Skeletal muscle tissue (tissue), 4 donors: ENCODE data around the gene PCIF1. TPM values are rescaled to one million over a fixed set of nuclear protein-coding genes. Genes with fewer than 3 reads are reported as not detected.
"Not testable (repeated sequence)": the region's sequence is repeated elsewhere in the genome, so short reads cannot be mapped to it uniquely, and the experiment has no call there.

ENCODE experiments used
- H3K27ac ChIP-seq: one replicate; pipeline ENCODE4 v1.7.0; 2013; ENCODE audit warnings: mild to moderate bottlenecking, low read depth, low read length, inconsistent platforms
- H3K27me3 ChIP-seq, 3 donors: one replicate each; pipeline ENCODE4 v1.7.0; 2013; ENCODE audit warnings: low read length in 3 of 3; ENCODE audit not compliant: control insufficient read depth in 3 of 3, insufficient read depth in 3 of 3
- H3K36me3 ChIP-seq, 3 donors: one replicate each; pipeline ENCODE4 v1.7.0; 2013; ENCODE audit warnings: low read length in 3 of 3; ENCODE audit not compliant: control insufficient read depth in 3 of 3, insufficient read depth in 3 of 3
- H3K4me1 ChIP-seq, 3 donors: one replicate each; pipeline ENCODE4 v1.7.0; 2013; ENCODE audit warnings: low read length in 3 of 3, mild to moderate bottlenecking in 3 of 3; ENCODE audit not compliant: control insufficient read depth in 3 of 3, insufficient read depth in 3 of 3
- H3K4me3 ChIP-seq, 3 donors: one replicate each; pipeline ENCODE4 v1.7.0; 2013; ENCODE audit warnings: low read length in 3 of 3
- H3K9ac ChIP-seq, 3 donors: one replicate each; pipeline ENCODE4 v1.7.0; 2013; ENCODE audit warnings: low read length in 3 of 3, mild to moderate bottlenecking in 3 of 3, moderate library complexity in 2 of 3, low read depth in 1 of 3
- H3K9me3 ChIP-seq, 3 donors: one replicate each; pipeline ENCODE4 v1.7.0; 2013; ENCODE audit warnings: low read length in 3 of 3; ENCODE audit not compliant: control insufficient read depth in 3 of 3
- total RNA-seq: library from RNA; depleted of rRNA; stranded (reverse); fragments of >200 nt; gene quantifications from one replicate; pipeline ENCODE4 v1.2.3, GENCODE V29; 2014
- donor health status: Osteomylitis.

PCIF1 gene
- total RNA-seq, 1 donor from 2014 or later = 7.3 TPM

DNA sequence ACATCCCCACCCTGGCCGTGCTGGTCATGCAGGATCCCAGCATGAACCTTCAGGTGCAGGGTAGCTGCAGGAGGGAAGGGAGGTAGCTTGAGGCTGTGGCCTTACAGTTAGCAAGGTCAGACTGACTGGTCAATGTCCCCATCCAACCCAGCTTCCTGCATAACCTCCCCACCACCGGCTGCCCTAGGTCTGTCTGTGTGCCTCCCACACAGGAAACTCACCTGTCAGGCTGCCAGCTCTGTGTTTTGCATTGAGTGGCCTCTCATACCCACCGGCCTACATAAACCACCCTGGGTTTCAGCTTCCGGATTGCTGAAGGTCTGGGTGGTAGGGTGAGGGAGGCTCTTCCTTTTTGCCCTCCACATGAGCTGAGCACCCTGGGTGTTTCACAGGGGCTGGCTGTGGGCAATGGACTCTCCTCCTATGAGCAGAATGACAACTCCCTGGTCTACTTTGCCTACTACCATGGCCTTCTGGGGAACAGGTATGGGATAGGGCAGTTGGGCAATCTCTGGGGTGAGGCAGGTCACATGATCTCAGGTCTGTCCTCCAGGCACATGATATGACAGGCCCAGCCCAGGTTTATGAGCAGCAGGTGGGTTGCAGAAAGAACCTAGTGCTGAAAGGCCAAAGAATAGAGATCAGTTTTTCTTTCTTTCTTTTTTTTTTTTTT is 41.5 kb upstream of the PCIF1 start:
- Histone ChIP-seq H3K36me3 (peaks cover 51 to 55% (median 51%) of the 10 kb centered on the region in 3 donors), H3K27me3 (no peaks in the 10 kb centered on the region), H3K9me3 (no peaks in the 10 kb centered on the region), H3K4me1 (peaks cover 36 to 46% (median 38%) of the 10 kb centered on the region in 3 donors), H3K27ac (no peak overlapping the region), H3K9ac (no peak overlapping the region), H3K4me3 (no peak overlapping the region)

DNA sequence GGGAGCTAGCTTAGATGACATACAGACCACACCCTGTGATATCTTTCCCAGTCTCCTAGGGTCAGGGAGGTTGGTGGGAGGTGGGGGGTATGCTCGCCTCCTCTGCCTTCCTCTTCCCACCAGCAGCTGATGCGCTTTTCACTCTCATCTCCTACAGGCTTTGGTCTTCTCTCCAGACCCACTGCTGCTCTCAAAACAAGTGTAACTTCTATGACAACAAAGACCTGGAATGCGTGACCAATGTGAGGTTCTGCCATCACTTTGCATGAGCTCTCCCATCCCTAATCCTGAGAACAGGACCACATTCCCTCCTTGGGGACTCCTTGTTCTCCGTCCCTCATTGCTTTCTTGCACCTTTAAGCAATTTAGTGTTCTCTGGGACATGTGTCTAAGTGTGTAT is 40.7 kb upstream of the PCIF1 start:
- H3K27me3 ChIP-seq = no peaks in the 10 kb centered on the region
- no peak overlapping the region for H3K4me3 ChIP-seq
- peaks cover 31 to 40% (median 34%) of the 10 kb centered on the region in 3 donors for H3K4me1 ChIP-seq
- peaks cover 52 to 57% (median 54%) of the 10 kb centered on the region in 3 donors for H3K36me3 ChIP-seq
- no peak overlapping the region for H3K9ac ChIP-seq
- H3K27ac ChIP-seq = no peak overlapping the region
- no peaks in the 10 kb centered on the region for H3K9me3 ChIP-seq

DNA sequence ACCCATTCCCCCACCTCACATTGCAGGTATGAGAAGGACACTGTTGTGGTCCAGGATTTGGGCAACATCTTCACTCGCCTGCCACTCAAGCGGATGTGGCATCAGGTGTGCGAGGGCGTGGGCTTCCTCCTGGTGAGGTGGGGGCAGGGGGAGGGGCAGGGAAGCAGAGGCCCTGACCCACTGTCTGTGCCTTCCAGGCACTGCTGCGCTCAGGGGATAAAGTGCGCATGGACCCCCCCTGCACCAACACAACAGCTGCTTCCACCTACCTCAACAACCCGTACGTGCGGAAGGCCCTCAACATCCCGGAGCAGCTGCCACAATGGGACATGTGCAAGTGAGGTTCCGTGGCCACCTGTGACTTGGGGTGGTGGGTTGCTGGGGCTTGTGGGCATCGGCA is 39.7 kb upstream of the PCIF1 start:
- Histone ChIP-seq H3K9me3 (no peaks in the 10 kb centered on the region), H3K27me3 (no peaks in the 10 kb centered on the region), H3K4me1 (peaks cover 24 to 30% (median 25%) of the 10 kb centered on the region in 3 donors), H3K36me3 (peaks cover 57 to 62% (median 57%) of the 10 kb centered on the region in 3 donors), H3K27ac (no peak overlapping the region), H3K4me3 (no peak overlapping the region), H3K9ac (no peak overlapping the region)

DNA sequence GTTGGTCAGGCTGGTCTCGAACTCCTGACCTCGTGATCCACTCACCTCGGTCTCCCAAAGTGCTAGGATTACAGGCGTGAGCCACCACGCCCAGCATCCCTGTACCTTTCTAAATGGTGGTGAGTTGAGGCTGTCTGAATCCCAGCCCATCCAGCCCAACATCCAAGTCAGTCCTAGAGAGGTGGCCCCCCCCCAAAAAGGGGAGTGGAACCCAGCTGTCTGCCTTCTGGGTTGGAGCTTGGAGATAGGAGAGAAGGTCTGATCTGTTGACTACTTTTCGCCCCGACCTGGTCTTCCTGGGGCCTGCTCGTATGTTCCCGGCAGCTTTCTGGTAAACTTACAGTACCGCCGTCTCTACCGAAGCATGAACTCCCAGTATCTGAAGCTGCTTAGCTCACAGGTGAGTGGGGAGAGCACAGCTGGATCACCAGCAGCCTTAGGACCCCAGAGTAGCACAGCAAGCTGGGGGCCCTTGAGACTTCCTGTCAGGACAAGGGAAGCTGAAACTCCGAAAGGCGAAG is 37.8 kb upstream of the PCIF1 start:
- no peaks in the 10 kb centered on the region for H3K9me3 ChIP-seq
- peaks cover 15 to 16% (median 15%) of the 10 kb centered on the region in 3 donors for H3K4me1 ChIP-seq
- peaks cover 57 to 62% (median 57%) of the 10 kb centered on the region in 3 donors for H3K36me3 ChIP-seq
- H3K4me3 ChIP-seq = no peak overlapping the region
- H3K9ac ChIP-seq = no peak overlapping the region
- H3K27ac ChIP-seq = no peak overlapping the region
- no peaks in the 10 kb centered on the region for H3K27me3 ChIP-seq

DNA sequence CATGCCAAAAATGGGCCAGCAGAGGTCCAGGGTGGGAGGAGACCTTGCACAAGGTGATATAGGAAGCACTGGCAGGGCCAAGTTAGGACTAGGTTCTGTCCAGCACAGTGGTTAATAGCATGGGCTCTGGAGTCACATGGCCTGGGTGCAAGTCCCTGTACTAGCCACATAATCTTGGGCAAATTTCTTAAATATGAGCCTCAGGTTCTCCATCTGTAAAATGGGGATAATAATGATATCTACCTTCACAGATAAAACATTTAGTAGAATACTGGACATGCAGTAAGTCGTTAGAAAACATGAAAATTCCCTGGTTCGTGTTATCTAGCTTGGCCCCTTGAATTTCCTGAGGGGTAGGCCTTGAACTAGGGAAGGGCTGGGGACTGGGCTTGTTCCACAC is 37.2 kb upstream of the PCIF1 start:
- Histone ChIP-seq H3K9me3 (no peaks in the 10 kb centered on the region), H3K9ac (no peak overlapping the region), H3K27me3 (no peaks in the 10 kb centered on the region), H3K27ac (no peak overlapping the region), H3K4me1 (peaks cover 9 to 10% (median 9%) of the 10 kb centered on the region in 3 donors), H3K36me3 (peaks cover 54 to 62% (median 57%) of the 10 kb centered on the region in 3 donors), H3K4me3 (no peak overlapping the region)

- no peaks in the 10 kb centered on the region for H3K27me3 ChIP-seq
- no peak overlapping the region for H3K27ac ChIP-seq
- H3K9ac ChIP-seq = no peak overlapping the region
- H3K9me3 ChIP-seq = no peaks in the 10 kb centered on the region
- peaks cover 5 to 6% (median 5%) of the 10 kb centered on the region in 3 donors for H3K4me1 ChIP-seq
- H3K4me3 ChIP-seq = no peak overlapping the region
- H3K36me3 ChIP-seq = peaks cover 52 to 59% (median 53%) of the 10 kb centered on the region in 3 donors
Measured at GRCh38 chr20:45897692-45898091, 36.8 kb upstream of the PCIF1 start.

DNA sequence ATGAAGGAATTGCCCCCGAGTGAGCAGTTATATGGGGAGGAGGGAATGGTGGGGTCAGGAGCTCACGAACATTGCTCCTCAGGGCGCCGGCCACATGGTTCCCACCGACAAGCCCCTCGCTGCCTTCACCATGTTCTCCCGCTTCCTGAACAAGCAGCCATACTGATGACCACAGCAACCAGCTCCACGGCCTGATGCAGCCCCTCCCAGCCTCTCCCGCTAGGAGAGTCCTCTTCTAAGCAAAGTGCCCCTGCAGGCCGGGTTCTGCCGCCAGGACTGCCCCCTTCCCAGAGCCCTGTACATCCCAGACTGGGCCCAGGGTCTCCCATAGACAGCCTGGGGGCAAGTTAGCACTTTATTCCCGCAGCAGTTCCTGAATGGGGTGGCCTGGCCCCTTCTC is 36.2 kb upstream of the PCIF1 start:
- Histone ChIP-seq H3K36me3 (peaks cover 47 to 53% (median 47%) of the 10 kb centered on the region in 3 donors), H3K9ac (no peak overlapping the region), H3K9me3 (no peaks in the 10 kb centered on the region), H3K27ac (no peak overlapping the region), H3K27me3 (no peaks in the 10 kb centered on the region), H3K4me1 (peaks cover 0 to under 1% (median 0%) of the 10 kb centered on the region in 3 donors), H3K4me3 (no peak overlapping the region)

DNA sequence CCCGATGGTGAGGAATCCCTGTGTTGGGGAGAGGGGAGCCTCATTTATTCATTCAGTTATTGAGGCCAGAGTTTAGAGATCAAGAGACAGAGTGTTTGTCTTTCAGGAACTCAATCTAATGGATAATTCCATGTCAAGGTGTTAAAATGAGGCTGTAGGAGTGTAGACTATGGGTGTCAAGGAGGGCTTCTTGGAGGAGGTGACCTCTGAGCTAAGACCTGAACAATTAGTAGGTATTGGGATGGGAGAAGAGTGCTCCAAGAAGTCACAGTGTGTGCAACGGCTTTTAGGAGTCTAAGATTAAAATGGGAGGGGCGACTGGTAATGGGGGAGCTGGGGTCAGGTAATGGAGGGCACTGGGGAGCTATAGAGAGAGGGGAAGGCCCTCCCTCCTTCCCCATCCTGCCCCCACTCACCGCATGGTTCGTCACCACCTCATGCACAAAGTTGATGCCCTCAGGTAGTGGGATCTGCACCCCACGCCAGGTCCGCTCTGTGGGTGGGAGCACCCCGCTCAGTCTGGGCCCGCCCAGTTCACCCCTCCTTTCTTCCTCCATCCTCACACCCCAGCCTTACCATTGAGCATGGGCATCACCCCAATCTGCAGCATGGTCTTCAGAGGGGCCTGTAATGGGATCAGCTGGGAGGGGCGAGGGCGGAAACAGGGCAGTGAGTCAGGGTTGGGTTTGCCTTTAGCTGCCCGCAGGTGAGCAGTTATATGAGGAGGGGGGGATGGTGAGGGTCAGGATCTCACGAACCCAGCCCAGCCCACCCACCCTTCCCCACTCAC is 35.2 kb upstream of the PCIF1 start:
- no peak overlapping the region for H3K9ac ChIP-seq
- H3K4me1 ChIP-seq = no peaks in the 10 kb centered on the region
- H3K4me3 ChIP-seq = no peak overlapping the region
- peaks cover 40 to 46% (median 41%) of the 10 kb centered on the region in 3 donors for H3K36me3 ChIP-seq
- no peaks in the 10 kb centered on the region for H3K27me3 ChIP-seq
- H3K9me3 ChIP-seq = no peaks in the 10 kb centered on the region
- H3K27ac ChIP-seq = no peak overlapping the region

GRCh38 chr20:45901332-45901731 is 33.2 kb upstream of the PCIF1 start:
- peaks cover 28 to 34% (median 29%) of the 10 kb centered on the region in 3 donors for H3K36me3 ChIP-seq

GRCh38 chr20:45902199-45902701 is 32.2 kb upstream of the PCIF1 start:
- no peak overlapping the region for H3K4me3 ChIP-seq
- H3K27me3 ChIP-seq = no peaks in the 10 kb centered on the region
- no peaks in the 10 kb centered on the region for H3K9me3 ChIP-seq
- H3K4me1 ChIP-seq = no peaks in the 10 kb centered on the region
- no peak overlapping the region for H3K9ac ChIP-seq
- no peak overlapping the region for H3K27ac ChIP-seq
- H3K36me3 ChIP-seq = peaks cover 20 to 26% (median 22%) of the 10 kb centered on the region in 3 donors

More at GRCh38 chr20:45901332-45901731, 33.2 kb upstream of the PCIF1 start:
- not testable (repeated sequence) for H3K27me3 ChIP-seq, H3K4me3 ChIP-seq, H3K27ac ChIP-seq, H3K9ac ChIP-seq, H3K4me1 ChIP-seq, H3K9me3 ChIP-seq
